GM18909 (cell line): ENCODE data around the gene CADM2.
"Not testable (repeated sequence)": the region's sequence is repeated elsewhere in the genome, so short reads cannot be mapped to it uniquely, and the experiment has no call there.

ENCODE experiments used
- ATAC-seq: cut with Tn5 transposase; IDR thresholded peaks from one replicate; pipeline ENCODE4 v1.9.1; 2021; ENCODE audit warnings: mild to moderate bottlenecking; ENCODE audit not compliant: unreplicated experiment, poor library complexity

The CADM2 gene

DNA sequence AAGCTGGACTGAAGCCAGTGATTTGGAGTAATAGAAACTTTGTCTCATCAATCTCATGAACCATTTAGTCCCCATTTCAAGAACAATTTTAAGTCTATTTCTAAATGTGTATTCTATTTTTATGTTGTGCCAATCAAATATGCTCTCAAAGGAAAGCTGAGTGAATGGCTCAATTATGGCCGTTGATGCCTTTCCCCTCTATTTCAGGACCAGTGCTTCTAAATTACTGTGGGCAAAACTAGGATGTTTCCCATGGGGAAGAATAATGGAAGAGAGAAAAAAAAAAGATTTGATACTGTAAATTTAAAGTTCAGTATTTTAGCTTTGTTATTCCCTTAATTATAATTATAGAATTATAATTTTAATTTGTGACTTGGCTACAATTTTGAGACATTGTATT is 110.1 kb downstream of the CADM2 start:
- no peak for ATAC-seq

DNA sequence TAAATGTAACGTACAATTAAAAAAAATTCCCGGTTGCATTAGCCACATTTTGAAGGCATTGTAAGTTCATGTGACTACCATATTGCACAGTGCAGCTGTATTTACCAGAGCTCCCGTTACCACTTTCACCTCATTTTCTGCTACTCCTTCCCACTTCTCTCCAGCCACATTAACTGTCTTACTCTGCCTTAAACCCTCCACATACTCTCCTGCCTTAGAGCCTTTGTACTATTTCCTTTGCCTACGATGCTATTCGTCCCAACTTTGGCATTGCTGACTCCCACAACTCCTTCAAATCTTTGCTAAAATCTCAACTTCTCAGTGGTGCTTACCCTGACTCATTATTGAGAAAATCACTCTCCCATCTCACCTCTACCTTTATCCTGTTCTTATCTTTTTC is 115.2 kb downstream of the CADM2 start:
- no peak for ATAC-seq

DNA sequence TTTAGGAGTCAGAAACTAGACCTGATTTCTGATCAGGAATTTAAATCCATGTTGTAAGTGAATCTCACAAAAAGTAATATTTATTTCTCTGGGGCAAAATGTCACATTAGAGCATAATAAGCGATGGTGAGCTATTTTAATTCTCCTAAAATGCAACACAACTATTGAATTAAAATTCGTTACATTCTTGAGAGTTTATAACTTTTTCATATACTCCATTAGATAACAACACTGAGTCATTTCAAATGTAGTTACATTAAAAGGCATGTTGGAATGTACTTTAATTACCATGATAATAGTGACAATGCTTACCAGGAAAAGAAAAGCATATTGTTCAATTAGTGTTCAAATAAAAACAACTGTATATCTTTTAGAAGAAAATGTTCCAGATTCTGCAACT is 116.9 kb downstream of the CADM2 start:
- no peak for ATAC-seq

DNA sequence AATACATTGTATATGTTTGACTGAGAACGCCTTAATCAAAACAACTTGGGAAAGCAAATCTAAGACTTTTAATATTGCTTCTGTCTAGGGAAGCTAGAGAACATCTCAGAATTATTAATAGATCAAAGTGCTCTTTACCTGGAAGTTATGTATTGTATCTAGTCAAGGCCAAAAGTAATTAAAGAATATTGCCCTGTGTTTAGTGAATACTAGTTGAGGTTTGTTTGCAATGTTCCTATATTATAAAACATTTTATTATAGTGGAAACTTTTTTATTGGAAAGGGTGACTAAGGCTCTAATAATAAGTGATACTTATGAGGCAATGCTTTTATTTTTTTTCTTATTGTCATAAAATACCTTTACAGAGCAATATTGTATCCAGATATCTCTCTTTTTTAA is 118.2 kb downstream of the CADM2 start:
- ATAC-seq = no peak

DNA sequence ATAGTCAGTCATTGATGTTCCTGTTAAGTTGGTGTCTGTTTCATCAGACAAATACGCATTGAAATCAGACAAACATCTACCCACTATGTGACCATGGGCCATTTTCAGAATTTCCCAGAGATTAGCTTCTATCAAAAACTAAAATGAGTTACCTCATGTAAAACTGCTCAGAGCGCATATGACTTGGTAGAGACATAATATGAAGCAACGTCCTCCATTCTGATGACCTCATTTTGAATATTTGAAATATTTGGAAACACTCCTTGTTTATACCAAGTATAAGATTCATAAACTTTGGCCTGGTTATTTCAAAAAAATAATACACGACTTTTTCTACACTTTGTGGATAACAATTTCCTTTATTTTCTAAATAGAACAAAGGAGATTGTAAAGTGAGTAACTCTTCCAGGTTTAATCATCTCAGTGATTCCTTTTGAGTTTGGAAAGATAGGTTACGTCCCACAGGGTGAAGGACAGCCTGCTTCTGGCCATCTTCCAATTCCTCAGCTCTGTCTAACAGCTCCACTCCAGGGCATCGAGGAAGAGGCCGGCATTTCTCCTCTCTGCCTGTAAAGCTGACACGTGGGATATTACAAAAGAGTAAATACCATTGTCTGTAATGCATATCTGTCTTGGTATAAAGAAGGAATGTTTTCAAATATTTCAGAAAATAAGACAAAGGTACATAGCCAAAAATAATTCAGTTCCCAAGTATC is 122.6 kb downstream of the CADM2 start:
- ATAC-seq = no peak

DNA sequence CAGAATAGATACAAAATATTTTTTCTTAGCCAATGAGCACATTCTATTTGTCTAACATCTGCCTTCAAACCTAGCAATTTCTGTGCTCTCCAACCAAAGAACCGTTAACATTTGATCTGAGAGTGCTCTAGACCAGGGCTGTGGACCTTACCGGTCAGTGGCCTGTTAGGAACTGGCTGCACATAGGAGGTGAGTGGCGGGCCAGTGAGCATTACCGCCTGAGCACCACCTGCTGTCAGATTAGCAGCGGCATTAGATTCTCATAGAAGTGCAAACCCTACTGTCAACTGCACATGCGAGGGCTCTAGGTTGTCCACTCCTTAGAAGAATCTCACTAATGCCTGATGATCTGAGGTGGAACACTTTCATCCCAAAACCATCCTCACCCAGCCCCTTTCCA is 131.7 kb downstream of the CADM2 start:
- no peak for ATAC-seq

DNA sequence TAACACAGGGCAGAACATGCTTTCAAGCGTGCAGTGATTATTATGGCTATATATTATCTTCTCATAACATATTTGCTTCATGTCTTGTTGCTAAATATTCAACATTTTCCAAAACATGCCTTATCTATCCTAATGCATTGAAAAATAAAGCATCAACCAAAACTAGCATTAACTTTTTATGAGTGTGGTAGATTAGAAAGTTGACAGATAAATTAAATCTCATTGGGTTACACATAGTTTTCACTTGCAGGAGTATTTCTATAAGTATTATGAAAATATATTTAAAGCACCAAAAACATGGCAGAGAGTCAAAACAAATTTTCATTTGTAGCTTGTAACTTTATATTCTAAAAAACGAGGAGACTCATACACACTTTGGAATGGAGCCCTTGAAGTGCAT is 141.5 kb downstream of the CADM2 start:
- ATAC-seq = no peak

DNA sequence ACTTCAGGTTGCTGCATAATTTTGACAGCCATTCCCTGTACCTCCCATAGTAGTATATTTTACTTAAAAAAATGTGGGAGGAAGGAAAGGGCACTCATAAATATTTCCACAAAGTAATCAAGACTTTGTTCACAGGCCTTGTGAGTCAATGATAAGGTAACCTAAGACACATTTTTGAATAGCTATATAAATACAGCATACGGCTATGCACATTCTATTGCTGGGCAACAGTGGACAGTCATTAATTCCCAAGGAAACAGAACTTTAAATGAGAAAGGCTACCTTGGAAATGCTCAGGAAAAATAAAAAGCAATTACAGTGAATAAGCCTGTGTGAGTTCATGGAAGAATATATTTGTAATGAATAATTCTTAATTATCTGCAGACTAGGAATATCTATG is 144.0 kb downstream of the CADM2 start:
- ATAC-seq = no peak

DNA sequence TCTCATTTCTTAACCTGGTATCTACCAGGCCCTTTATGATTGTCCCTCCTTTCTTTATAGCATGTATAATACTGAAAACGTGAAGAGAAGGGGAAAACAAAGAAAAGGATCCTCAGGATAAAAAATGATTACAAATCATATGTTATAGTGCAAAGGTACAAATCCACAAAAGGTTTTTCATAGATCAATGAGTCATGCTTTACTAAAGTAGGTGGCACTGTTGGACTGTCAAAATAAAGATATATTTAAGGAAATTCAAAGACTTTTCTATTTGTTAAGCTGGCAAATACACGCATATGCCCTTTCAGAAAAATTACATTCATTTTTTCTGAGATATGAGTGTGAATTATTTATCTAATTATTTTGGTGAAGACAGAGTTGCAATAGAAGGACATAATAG is 151.6 kb downstream of the CADM2 start:
- ATAC-seq = no peak

DNA sequence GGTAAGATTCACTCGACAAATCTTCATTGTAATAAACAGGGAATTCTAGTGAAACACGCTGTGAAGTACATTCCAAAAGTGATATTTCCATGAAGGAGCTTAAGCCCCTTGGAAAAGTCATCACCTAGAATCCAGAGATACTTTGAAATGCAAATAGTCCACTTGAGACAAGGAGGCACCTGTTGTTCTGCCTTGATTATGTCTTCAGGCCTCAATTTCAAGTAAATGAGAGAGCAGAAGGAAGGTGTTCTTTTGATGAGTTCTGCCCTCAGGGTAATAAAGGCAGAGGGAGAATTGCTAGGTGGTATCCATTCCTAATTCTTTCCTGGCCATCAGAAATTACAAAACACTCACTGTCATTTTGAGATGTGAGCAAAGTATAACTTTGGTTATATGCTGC is 162.1 kb downstream of the CADM2 start:
- no peak for ATAC-seq

DNA sequence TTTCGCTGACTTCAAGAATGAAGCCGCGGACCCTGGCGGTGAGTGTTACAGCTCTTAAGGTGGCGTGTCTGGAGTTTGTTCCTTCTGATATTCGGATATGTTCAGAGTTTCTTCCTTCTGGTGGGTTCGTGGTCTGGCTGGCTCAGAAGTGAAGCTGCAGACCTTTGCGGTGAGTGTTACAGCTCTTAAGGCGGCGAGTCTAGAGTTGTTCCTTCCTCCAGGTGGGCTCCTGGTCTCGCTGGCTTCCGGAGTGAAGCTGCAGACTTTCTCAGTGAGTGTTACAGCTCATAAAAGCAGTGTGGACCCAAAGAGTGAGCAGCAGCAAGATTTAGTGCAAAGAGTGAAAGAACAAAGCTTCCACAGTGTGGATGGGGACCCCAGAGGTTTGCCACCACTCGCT is 174.1 kb downstream of the CADM2 start:
- not testable (repeated sequence) for ATAC-seq

DNA sequence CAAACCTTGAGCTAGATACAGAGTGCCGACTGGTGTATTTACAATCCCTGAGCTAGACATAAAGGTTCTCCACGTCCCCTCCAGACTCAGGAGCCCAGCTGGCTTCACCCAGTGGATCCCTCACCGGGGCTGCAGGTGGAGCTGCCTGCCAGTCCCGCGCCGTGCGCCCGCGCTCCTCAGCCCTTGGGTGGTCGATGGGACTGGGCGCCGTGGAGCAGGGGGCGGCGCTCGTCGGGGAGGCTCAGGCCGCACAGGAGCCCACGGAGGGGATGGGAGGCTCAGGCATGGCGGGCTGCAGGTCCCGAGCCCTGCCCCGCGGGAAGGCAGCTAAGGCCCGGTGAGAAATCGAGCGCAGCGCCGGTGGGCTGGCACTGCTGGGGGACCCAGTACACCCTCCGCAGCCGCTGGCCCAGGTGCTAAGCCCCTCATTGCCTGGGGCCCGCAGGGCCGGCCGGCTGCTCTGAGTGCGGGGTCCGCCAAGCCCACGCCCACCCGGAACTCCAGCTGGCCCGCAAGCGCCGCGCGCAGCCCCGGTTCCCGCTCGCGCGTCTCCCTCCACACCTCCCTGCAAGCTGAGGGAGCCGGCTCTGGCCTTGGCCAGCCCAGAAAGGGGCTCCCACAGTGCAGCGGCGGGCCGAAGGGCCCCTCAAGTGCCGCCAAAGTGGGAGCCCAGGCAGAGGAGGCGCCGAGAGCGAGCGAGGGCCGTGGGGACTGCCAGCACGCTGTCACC is 175.1 kb downstream of the CADM2 start:
- ATAC-seq = not testable (repeated sequence)

DNA sequence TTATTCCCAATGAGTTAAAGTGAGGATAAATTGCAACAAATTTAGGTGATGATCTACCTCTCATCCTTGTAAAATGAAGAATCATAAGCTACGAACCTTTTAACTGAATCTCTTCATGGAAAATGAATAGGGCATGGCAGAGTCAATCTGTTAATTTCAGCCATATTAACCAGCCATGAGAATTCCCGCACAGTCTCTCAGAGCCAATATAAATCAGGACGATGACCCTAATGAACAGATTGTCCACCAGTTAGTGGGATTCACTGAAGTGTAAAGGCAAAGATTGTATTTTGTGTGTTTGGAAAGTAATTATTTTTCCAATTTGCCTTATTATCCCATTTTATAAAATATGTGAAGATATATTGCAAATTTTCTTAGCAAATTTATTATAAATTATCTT is 183.8 kb downstream of the CADM2 start:
- ATAC-seq = no peak

DNA sequence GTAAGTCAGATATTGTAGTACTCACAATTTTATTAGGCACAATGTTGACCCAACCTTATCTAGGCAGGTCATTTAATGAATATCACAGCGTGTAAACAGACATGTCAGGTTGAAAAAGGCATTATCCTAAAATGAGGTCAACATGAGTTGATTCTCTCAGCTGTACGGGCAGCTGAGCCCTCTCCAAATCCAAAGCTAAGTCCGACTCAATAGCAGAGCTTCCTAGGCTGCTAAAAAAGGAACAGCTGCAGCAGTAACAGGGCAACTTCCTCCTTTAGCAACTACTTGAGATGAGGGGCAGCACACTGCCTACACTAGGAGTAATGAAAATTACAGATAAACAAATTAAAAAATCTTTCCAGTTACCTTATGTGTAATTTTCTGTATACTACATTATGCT is 189.2 kb downstream of the CADM2 start:
- ATAC-seq = no peak

DNA sequence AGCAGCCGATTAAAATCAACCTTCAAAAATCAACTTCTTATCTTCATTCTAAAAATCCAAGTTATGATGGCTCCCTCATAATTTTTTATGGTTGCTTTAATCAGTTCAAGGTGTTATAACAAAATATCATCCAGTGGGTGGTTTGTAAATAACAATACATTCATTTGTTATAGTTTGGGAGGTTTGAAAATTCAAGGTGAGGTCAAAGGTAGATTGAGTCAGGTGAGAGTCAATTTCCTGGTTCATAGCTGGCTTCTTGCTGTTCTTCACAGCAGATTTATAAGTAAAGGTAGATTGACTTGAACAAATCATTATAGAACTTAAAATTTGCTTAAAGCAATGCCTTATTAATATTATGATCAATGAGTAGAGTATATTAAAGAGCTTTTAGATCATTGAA is 192.8 kb downstream of the CADM2 start:
- no peak for ATAC-seq

DNA sequence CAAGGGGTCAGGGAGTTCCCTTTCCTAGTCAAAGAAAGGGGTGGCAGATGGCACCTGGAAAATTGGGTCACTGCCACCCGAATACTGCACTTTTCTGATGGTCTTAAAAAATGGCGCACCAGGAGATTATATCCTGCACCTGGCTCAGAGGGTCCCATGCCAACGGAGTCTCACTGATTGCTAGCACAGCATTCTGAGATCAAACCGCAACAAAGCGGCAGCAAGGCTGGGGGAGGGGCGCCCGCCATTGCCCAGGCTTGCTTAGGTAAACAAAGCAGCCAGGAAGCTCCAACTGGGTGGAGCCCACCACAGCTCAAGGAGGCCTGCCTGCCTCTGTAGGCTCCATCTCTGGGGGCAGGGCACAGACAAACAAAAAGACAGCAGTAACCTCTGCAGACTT is 194.5 kb downstream of the CADM2 start:
- not testable (repeated sequence) for ATAC-seq

DNA sequence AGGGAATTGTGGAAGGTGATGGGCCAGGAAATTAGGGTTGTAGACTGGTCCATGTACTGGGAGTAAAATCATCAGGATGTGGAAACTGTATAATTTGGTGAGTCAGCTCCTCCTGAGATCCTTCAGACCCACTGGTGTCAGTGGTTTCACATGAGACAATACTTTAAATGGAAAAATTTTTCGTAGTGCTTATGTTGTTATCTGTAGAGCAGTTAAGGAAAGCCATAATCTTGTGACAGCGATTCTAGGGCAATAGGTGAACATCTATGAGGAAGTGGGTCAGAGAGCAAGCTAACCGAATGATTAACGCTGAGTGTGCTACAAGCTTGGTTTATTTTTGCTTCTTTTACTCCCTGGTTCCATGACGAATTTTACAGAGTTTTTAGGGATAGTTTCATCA is 200.6 kb downstream of the CADM2 start:
- no peak for ATAC-seq

DNA sequence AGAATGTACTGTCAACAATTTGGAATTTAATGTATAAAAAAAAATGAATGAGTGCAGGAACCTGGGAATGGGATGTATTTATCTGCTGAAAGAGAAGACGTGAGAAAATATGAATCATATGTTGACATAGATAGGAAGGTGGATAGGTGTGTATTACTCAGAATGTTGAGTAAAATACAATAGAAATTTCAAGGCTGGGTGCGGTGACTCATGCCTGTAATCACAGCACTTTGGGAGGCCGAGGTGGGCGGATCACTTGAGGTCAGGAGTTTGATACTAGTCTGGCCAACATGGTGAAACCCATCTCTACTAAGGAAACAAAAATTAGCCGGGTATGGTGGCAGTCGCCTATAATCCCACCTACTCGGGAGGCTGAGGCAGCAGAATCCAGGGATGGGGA is 202.8 kb downstream of the CADM2 start:
- no peak for ATAC-seq

DNA sequence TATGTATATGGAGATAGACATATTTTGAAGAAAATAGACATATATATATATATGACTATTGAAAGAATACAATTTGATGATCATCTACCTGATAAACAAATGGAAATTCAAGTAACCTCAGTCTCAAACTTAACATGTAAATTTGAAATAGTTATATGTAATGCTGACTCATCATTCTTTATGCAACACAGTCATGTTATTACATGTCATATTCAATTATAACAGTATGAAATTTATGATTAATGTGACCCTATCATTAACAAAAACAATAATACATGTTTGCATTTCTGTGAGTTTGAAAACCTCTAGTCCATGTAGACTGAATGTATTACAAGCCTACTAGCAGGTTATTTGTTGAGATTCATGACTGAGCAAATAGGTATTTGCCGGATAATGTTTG is 204.1 kb downstream of the CADM2 start:
- no peak for ATAC-seq

DNA sequence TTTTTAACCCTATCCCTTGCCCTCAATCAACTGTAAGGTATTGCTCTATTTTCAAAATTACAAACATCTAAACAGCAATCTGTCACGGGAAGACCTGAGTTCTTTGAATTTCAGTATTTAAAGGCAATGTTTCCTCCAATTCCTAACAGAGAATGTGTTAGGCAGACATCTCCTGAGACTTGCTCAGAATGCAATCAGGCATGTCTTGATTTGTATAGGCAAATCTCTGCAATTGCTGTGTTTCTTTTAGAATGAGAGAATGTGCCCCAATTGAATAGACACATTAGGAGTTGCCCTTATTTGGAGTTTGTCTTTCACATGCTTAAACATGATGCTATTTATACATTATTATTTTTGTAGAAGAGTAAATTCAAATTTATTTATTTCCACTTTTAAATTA is 205.6 kb downstream of the CADM2 start:
- no peak for ATAC-seq

DNA sequence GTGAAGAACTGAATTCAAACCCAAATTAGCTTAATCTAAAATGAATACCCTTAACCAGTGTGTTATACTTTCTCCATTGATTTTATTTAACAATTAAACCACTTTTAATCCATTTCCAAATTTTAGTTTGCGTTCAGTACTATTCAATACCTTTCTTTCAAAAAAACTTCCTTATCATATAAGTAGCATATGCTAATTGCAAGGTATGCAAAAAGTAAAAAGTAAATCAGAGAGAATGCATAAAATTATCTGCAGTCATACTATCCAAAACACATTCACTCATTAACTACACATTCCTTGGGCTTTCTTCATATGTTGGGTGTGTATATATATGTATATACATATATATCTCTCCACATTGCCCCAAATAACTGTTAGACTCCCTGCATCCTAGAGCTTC is 208.8 kb downstream of the CADM2 start:
- ATAC-seq = no peak

DNA sequence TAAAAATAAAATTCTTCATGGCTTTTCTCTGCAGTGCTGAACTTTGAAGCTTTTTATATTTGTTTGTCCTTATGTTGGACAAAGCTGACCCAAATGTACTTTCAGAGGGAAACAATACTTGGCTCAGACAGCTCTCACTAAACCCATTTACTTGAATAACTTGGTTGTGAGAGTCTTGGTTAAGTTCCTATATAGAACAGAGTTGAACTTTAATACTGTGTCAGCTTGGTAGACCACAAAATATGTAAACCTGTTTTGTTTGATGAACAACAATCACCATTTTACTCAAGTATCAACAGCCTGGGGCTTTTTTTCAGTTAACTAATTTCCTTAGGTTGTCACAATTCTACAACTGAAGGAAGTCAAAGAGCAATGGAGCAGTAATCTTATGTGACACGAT is 211.9 kb downstream of the CADM2 start:
- ATAC-seq = no peak
